HG03378 (cell line): ENCODE results near the gene NRSN1.
"Not testable (repeated sequence)": the region's sequence is repeated elsewhere in the genome, so short reads cannot be mapped to it uniquely, and the experiment has no call there.

Source experiments
- ATAC-seq: cut with Tn5 transposase; IDR thresholded peaks from one replicate; pipeline ENCODE4 v1.9.1; 2021; ENCODE audit warnings: mild to moderate bottlenecking, moderate library complexity; ENCODE audit not compliant: unreplicated experiment

The NRSN1 gene

GRCh38 chr6:24139639-24140038, 13.6 kb downstream of the NRSN1 start:
- ATAC-seq: no peak

DNA sequence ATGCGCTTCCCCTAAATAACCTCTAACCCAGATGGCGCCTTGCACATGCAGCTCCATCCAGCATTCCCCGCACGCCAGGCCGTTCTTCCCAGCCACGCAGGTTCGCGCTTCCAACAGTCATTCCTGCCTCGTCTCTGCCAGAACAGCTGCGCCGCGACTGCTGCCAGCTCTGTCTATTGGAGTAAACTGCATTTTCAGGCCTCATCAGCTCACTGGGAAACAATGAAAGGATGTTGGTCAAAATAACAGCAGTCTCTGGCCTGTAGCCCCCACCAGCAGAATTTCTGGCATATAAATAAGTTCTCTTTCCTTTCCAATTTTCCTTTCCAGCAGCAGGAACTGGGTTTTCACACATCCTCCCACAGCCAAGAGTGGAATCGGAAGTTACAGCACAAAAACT, 14.6 kb downstream of the NRSN1 start:
- ATAC-seq: no peak

- not testable (repeated sequence) for ATAC-seq
These were observed 16.7 kb downstream of the NRSN1 start for GRCh38 chr6:24142733-24143132.

GRCh38 chr6:24145690-24146131, 19.7 kb downstream of the NRSN1 start:
- ATAC-seq: no peak

GRCh38 chr6:24146871-24147270, 20.9 kb downstream of the NRSN1 start:
- no peak for ATAC-seq

DNA sequence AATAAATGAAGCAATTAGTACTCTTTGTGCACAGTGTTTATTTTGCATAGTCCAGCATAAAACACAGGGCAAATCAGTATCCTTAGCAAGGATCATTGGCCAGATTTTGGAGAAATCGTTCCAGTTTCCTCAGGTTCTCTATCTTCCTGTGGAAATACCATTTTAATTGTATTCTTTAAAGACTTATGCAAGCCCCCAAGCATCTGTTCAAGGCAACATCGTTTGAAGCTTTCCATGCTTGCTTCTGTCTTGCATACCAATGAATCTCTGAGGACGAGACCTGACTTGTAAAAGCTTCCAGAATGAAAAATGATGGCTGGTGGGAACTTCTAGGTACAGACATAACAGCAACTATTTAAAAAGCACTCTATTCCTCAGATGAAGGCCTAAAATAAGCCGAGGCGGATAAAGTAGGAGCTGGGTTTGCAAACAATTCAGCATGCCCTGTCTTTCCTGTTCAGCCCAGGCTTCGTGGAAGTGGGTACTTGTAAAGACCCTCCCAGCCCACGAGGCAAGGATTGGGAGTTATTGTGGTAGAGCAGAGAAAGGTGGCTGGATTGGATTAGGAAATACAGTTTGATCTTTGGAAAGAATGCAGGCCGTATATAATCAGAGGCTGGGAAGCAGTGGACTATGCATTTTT, 21.6 kb downstream of the NRSN1 start:
- ATAC-seq: no peak

GRCh38 chr6:24148154-24148570, 22.1 kb downstream of the NRSN1 start:
- ATAC-seq: no peak

DNA sequence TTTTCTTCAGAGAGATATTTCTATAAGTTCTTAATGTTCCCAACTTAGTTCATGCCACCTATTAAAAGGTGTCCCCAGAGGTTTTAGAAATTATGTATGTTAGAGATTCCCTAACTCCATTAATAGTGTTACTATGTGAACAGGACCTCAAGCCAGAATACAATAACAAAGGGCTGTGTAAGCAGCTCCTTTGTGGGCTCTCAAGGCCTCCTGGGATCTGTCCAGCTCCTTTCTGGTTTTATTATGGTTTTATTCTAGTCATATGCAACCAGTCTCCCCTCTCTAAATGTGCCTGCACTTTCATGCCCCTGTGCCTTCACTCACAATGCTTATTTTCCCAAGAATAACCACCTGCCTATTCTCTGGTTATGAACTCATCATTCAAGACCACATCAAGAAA, 22.7 kb downstream of the NRSN1 start:
- ATAC-seq: no peak

DNA sequence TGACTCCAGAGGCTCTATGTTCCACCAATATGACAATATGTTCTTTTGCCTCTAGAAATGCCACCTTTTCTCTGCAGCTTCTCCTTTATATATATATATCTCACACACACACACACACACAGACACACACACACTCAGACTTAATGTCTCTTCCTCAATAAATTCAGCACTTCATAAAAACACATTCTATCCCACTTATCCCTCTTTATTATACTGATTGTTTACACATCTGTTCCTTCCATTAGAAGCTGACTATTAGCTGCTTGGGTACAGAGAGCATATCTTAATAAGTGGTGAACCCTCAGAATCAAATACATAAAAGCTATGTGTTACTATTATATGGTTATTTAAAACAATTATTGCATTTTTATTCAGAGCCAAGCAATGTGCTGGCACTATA, 23.3 kb downstream of the NRSN1 start:
- ATAC-seq: no peak

DNA sequence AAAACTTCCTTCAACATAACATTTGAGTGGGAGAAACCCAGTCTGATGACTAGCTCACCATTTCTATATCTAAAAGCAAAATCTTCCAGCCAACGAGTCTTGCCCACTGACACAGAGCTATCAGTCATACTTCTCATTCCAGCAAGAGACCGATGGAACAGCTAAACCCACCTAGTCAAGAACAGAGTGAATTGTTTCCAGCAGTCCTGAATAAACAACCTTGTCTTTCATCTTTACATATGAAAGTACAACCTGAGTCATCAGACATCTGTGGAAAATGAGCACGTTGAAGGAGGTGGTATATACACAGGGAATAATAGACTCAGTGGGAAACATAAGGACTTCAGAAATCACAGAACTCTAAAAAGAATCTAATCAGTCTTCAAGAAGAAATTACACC, 23.8 kb downstream of the NRSN1 start:
- ATAC-seq: no peak

GRCh38 chr6:24152014-24152413, 26.0 kb downstream of the NRSN1 start:
- no peak for ATAC-seq

GRCh38 chr6:24154121-24154520, 28.1 kb downstream of the NRSN1 start:
- ATAC-seq: no peak

DNA sequence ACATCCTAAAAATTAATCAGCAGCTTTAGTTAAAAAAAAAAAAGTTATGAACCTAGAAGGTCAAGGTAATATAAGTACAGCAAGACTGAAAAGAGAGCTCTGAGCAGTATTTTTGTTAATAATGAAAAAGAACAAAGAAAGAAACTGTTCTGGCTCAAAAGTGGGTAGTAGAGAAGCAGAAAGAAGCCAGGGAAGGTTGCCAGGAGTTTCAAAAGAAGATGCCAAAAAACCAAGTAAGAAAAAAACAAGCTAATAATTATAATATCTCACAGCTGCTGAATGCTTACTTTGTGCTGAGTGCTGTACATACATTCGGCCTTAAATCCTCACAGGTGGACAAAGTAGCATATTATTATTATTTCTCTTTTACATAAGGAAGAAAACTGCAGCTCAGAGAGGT, 31.9 kb downstream of the NRSN1 start:
- no peak for ATAC-seq

DNA sequence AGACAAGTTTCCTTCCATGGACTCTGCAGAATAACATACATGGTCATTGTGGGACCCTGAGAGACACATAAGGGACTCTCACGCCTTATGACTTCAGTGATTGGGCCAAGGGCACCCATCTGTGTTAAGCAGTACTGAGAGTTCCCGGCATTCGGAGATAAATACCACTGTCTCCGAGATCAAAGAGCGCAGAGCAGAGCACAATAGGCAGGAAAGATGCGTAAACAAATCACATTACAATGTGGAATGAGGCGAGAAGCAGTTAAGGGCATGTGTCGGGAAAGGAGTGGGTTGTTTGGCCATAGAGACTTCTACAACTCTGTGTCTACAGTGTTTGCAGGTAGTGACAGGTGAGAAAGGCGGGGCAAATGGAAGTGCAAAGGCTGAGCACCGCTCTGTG, 57.6 kb downstream of the NRSN1 start:
- ATAC-seq: no peak

GRCh38 chr6:24186349-24186748, 60.3 kb downstream of the NRSN1 start:
- ATAC-seq: no peak

GRCh38 chr6:24187965-24188577, 62.1 kb downstream of the NRSN1 start:
- no peak for ATAC-seq

DNA sequence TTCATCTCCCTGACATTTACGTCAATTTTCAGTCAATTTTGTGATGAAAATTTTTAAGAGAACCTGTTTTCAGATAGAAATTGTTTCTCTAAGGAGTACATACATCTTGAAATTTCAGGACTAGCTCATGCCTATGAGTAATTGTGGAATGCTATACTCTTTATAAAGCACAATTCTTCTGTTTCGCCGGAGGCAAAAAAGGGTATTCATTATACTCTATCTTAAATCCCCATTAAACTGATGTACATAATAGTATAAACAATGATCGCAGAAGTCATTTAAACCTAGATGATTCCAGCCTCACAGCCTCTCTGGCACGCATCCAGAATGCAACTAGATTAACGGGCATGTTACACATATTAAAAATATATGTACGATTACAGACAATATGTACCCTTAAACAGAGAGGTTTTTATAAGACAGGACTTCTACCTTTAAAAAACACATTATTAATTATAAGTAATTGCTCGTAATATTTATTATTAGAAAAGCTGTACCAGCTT, 62.6 kb downstream of the NRSN1 start:
- no peak for ATAC-seq

- no peak for ATAC-seq
These were observed 65.3 kb downstream of the NRSN1 start for GRCh38 chr6:24191346-24191745.

- no peak for ATAC-seq
These were observed 67.3 kb downstream of the NRSN1 start for GRCh38 chr6:24193364-24193763.

GRCh38 chr6:24194978-24195700, 69.1 kb downstream of the NRSN1 start:
- ATAC-seq: no peak

DNA sequence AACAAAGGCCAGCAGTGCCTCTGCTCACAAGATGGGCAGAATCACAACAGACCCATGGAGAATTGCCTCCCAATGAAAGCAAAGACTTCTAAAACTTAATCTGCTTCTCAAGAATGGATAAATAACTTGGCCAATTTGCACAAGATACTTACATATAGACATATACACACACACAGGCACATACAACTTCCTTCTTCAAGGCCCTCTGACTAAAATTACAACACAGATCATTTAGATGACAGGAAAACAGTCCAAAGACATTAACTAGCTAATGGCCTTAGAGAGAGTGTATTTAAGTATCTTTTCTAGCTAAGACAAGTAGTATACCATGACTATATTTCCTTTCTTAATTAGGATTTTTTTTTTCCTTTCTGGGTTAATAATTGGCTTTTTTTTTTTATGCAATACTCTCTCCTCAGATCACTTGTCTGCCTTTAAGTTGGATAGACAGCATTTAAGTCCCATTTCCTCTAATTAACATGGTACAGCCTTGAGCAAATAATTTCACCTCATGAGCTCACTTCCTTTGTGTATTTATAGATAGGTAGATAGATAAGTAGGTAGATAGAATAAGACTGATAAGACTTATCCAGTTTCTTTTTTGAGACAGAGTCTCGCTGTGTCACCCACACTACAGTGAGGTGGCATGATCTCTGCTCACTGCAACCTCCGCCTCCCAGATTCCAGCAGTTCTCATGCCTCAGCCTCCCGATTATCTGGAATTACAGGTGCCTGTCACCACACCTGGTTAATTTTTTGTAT, 70.0 kb downstream of the NRSN1 start:
- no peak for ATAC-seq
